ENCODE data around the gene BRAF. TPM values are rescaled to one million over a fixed set of nuclear protein-coding genes. Genes with fewer than 3 reads are reported as not detected.

BRAF gene
- total RNA-seq, 1 experiment from 2014 or later, result 29.7 TPM

DNA sequence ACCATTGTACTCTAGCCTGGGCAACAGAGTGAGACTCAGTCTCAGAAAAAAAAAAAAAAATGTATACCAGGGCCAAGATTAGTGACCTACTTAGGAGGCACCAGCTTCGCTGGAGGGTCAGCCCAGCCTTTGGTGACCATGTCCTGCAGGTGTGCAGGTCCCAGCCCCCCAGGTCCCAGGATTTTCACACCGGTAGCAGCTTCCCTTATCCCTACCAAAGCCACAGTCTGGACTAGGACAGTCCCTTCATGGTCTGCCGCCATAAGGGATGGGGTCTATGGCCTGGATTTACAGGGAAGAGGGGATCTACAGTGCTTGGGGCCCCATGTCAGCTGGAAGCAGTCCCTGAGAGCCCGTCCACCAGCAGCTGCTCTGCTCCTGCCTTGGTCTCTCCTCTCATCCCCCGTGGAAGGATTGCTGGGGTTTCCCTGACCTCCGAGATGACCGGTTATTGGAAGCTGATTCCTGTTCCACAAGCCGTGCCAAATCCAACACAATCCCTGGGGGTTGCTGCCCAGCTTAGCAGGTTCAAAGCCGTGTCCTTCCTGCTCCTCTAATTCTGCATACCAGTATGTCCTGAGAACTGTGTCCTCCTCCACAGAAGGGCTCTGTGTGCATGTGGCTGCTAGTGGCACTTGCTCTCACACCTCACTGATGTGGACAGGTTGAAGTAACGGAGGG, 239.2 kb downstream of the BRAF start (continued):
- TF ChIP-seq, protein P1, sequence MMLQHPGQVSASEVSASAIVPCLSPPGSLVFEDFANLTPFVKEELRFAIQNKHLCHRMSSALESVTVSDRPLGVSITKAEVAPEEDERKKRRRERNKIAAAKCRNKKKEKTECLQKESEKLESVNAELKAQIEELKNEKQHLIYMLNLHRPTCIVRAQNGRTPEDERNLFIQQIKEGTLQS (IDR thresholded peaks at IDR 0.05), result no peak
- TF ChIP-seq CEBPB (IDR thresholded peaks at IDR 0.05; ENCODE audit: low read depth) (no peak), FOSL1 (IDR thresholded peaks at IDR 0.05; ENCODE audit: low read depth) (no peak), ZBTB33 (IDR thresholded peaks at IDR 0.05; ENCODE audit: extremely low read depth, insufficient replicate concordance, low read length) (no peak), SP1 (IDR thresholded peaks at IDR 0.05; ENCODE audit: low read depth) (no peak)
- TF ChIP-seq, protein P2, sequence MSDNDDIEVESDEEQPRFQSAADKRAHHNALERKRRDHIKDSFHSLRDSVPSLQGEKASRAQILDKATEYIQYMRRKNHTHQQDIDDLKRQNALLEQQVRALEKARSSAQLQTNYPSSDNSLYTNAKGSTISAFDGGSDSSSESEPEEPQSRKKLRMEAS (IDR thresholded peaks at IDR 0.05), result no peak

DNA sequence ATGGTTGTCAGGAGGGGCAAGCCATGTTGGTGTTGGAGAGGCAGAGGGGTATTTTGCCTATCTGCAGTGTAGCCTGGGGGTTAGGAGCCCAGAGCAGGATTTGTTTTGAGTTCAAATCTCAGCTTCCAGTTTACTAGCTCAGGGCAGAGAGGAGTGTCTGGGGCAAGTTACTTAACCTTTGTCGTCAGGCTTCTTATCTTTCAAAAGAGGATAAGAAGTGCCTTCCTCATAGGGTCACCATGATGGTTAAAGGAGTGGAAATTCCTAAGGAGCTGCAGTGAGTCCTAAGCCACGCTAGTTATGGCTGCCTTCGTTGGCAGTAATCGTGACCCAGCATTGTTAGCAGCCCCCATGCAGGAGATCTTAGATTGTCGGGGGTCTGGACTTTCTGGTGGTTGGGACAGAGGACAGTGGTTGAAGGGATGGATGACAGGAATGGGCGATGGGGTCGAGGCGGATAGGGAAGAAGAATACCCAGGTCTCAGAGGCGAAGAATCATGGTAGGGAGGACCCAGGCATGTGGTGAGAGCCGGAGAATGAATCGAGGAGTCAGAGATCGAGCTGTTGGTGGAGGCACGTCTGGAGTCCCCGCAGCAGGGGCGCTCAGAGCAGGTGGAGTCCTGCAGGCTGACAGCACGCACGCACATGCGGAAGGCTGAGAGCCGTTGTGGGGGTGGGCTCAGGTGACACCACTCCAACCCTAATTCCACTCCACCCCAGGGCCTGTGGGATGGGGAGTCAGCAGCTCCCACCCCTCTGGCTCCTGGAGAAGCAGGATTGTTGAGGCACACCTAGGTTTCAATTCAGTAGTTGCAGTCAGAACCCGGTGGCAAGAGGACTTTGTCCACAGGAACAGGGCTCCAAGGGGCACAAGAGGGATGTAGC, 240.4 kb downstream of the BRAF start:
- no peak for ATAC-seq
- no peak overlapping the region for H3K27ac ChIP-seq (ENCODE audit: low read depth, low read length)
- no peak overlapping the region for H3K4me2 ChIP-seq (ENCODE audit: low read length)
- intact Hi-C loops (cut with micrococcal nuclease), result no loop called here
- H2AFZ ChIP-seq (ENCODE audit: low read depth, low read length, poor library complexity, severe bottlenecking), result no peak overlapping the region
- POLR2A ChIA-PET, result no interaction called here
- TF ChIP-seq, protein P1 (IDR thresholded peaks at IDR 0.05), result no peak
- TF ChIP-seq, protein P2 (IDR thresholded peaks at IDR 0.05), result no peak
- DNase-seq (ENCODE audit: low read depth, low spot score), result no peak
- no peaks in the 10 kb centered on the region for H4K20me1 ChIP-seq (ENCODE audit: insufficient read depth)
- H3K36me3 ChIP-seq (ENCODE audit: control insufficient read depth in 1 of 2, insufficient read depth in 2 of 2, low read length in 2 of 2), result peaks cover 0 to 4% of the 10 kb centered on the region in 2 experiments; a peak in 1 of 4 replicates
- H3K79me2 ChIP-seq (ENCODE audit: insufficient read depth, low read length), result no peaks in the 10 kb centered on the region
- no peaks in the 10 kb centered on the region for H3K4me1 ChIP-seq (ENCODE audit: control insufficient read depth in 1 of 2, insufficient read depth in 2 of 2, low read length in 2 of 2)
- no peaks in the 10 kb centered on the region for H3K9me2 ChIP-seq (ENCODE audit: insufficient read depth)
- BruUV-seq (replicated peaks), result no TSS peak
- no peak overlapping the region for H3K4me3 ChIP-seq (replicated peaks in 1 of 2; ENCODE audit: low read depth in 1 of 2, low read length in 2 of 2)
- CTCF ChIA-PET, result no interaction called here
- RAD21 ChIA-PET (ENCODE audit: low non-redundant PET in 1 of 2, low total read pairs in 2 of 2, uncharacterized antibody in 2 of 2, unreplicated experiment in 2 of 2), result no interaction called here
- no peaks in the 10 kb centered on the region for H3K27me3 ChIP-seq (ENCODE audit: insufficient read depth, low read length)
- no peaks in the 10 kb centered on the region for H3K9me3 ChIP-seq (ENCODE audit: control insufficient read depth in 1 of 2, insufficient read depth in 1 of 2, low read depth in 1 of 2, low read length in 2 of 2)
- no peak overlapping the region for H3K9ac ChIP-seq (ENCODE audit: low read length)

Measured in HCT116 (cell line).